ENCODE data around the gene SLC16A9.

SLC16A9 gene

GRCh38 chr10:59698326-59698725 lies 11.3 kb downstream of the SLC16A9 start (continued):
- no peak for TF ChIP-seq ZNF747 (tag by site-specific recombination; IDR thresholded peaks at IDR 0.05)
- no peak for TF ChIP-seq ZNF558 (tag by site-specific recombination; IDR thresholded peaks at IDR 0.05)
- no peak for TF ChIP-seq ZNF404 (tag by site-specific recombination; IDR thresholded peaks at IDR 0.05)
- TF ChIP-seq ZXDB (tag by site-specific recombination; IDR thresholded peaks at IDR 0.05) = no peak

GRCh38 chr10:59695637-59696036 lies 14.0 kb downstream of the SLC16A9 start:
- POLR2A ChIA-PET = no interaction called here

GRCh38 chr10:59694936-59695335 lies 14.7 kb downstream of the SLC16A9 start:
- Histone ChIP-seq H3K36me3 (ENCODE audit: control insufficient read depth in 2 of 2, insufficient read depth in 1 of 2, low read length in 2 of 2) (no peaks in the 10 kb centered on the region), H3K4me3 (ENCODE audit: low read depth, low read length) (no peak overlapping the region), H3K4me1 (ENCODE audit: control insufficient read depth, insufficient read depth, low read length) (no peaks in the 10 kb centered on the region), H3K9me3 (ENCODE audit: control insufficient read depth, insufficient read depth, low read depth, low read length) (no peaks in the 10 kb centered on the region), H3K27ac (ENCODE audit: extremely low read depth, low read depth, low read length) (no peak overlapping the region)
- ChIA-PET POLR2A (no interaction called here), CTCF (interaction anchor here (0.6 kb wide), 1 partner anchor 132 kb away, joined by 3 read pairs; no protein-coding TSS in a partner anchor)
- TF ChIP-seq ZNF174 (tag by site-specific recombination; IDR thresholded peaks at IDR 0.05) = no peak
- TF ChIP-seq YY2 (tag by site-specific recombination; IDR thresholded peaks at IDR 0.05) = no peak
- no peak for TF ChIP-seq ZNF610 (tag by site-specific recombination; IDR thresholded peaks at IDR 0.05; ENCODE audit: borderline replicate concordance)
- TF ChIP-seq PATZ1 (tag by site-specific recombination; IDR thresholded peaks at IDR 0.05) = no peak
- no peak for TF ChIP-seq ZNF449 (tag by site-specific recombination; IDR thresholded peaks at IDR 0.05)
- TF ChIP-seq HOXA7 (CRISPR knock-in tag; IDR thresholded peaks at IDR 0.05; ENCODE audit: borderline replicate concordance) = no peak
- no peak for TF ChIP-seq REST (tag by site-specific recombination; IDR thresholded peaks at IDR 0.05)
- TF ChIP-seq KLF1 (tag by site-specific recombination; IDR thresholded peaks at IDR 0.05) = no peak
- TF ChIP-seq SCRT2 (tag by site-specific recombination; IDR thresholded peaks at IDR 0.05) = no peak

More at GRCh38 chr10:59695637-59696036, 14.0 kb downstream of the SLC16A9 start:
- H3K4me1 ChIP-seq (ENCODE audit: control insufficient read depth, insufficient read depth, low read length) = no peaks in the 10 kb centered on the region
- TF ChIP-seq ZBTB44 (tag by site-specific recombination; IDR thresholded peaks at IDR 0.05) (no peak), SCRT1 (tag by site-specific recombination; IDR thresholded peaks at IDR 0.05; ENCODE audit: borderline replicate concordance) (no peak), IKZF3 (tag by site-specific recombination; IDR thresholded peaks at IDR 0.05) (no peak), ZNF76 (tag by site-specific recombination; IDR thresholded peaks at IDR 0.05; ENCODE audit: borderline replicate concordance, low read depth) (no peak), ZSCAN23 (tag by site-specific recombination; IDR thresholded peaks at IDR 0.05) (no peak), ZNF175 (tag by site-specific recombination; IDR thresholded peaks at IDR 0.05) (no peak), MYNN (tag by site-specific recombination; IDR thresholded peaks at IDR 0.05; ENCODE audit: borderline replicate concordance) (no peak), PRDM6 (tag by site-specific recombination; IDR thresholded peaks at IDR 0.05) (no peak)
- H3K36me3 ChIP-seq (ENCODE audit: control insufficient read depth in 2 of 2, insufficient read depth in 1 of 2, low read length in 2 of 2) = no peaks in the 10 kb centered on the region
- no peaks in the 10 kb centered on the region for H3K9me3 ChIP-seq (ENCODE audit: control insufficient read depth, insufficient read depth, low read depth, low read length)
- CTCF ChIA-PET = no interaction called here
- H3K4me3 ChIP-seq (ENCODE audit: low read depth, low read length) = no peak overlapping the region
- H3K27ac ChIP-seq (ENCODE audit: extremely low read depth, low read depth, low read length) = no peak overlapping the region
